GM23338 (cell line): ENCODE data around the gene IL17REL. TPM values are rescaled to one million over a fixed set of nuclear protein-coding genes. Genes with fewer than 3 reads are reported as not detected.
A peak's percentile ranks its signal among the peaks of the same experiment; 100 is the strongest.

Experiments used
- ATAC-seq: fragments of 200-7000 bp; cut with Tn5 transposase; 3 replicates; pipeline ENCODE4 v1.9.1; 2020
- DNase-seq: peaks from one replicate; pipeline ENCODE4 v3.0.0-alpha.2; 2015; ENCODE audit warnings: low spot score
- H2AFZ ChIP-seq: fragments of 200-600 bp; sonication (generic); 2 replicates; pipeline ENCODE4 v1.8.0; 2016; ENCODE audit warnings: antibody characterized with exemption, mild to moderate bottlenecking, moderate library complexity
- H3F3A ChIP-seq: fragments of 200-600 bp; sonication (generic); replicated peaks from 2 replicates; pipeline ENCODE4 v1.8.0; 2017; ENCODE audit warnings: antibody characterized with exemption, mixed run types, low read depth
- H3K27ac ChIP-seq: fragments of 200-600 bp; sonication (generic); 2 replicates; pipeline ENCODE4 v1.6.1; 2016; ENCODE audit warnings: low read depth
- H3K27me3 ChIP-seq: fragments of 200-600 bp; sonication (generic); 2 replicates; pipeline ENCODE4 v1.8.0; 2016; ENCODE audit warnings: mild to moderate bottlenecking, mixed run types, moderate library complexity; ENCODE audit not compliant: insufficient read depth
- H3K36me3 ChIP-seq: fragments of 200-600 bp; sonication (generic); 2 replicates; pipeline ENCODE4 v1.8.0; 2016; ENCODE audit warnings: mild to moderate bottlenecking; ENCODE audit not compliant: insufficient read depth
- H3K4me1 ChIP-seq: fragments of 200-600 bp; sonication (generic); 2 replicates; pipeline ENCODE4 v1.8.0; 2016; ENCODE audit warnings: mild to moderate bottlenecking, moderate library complexity; ENCODE audit not compliant: insufficient read depth
- H3K4me2 ChIP-seq: fragments of 200-600 bp; sonication (generic); 2 replicates; pipeline ENCODE4 v1.7.1; 2017; ENCODE audit warnings: mixed run types
- H3K4me3 ChIP-seq: fragments of 200-600 bp; sonication (generic); 2 replicates; pipeline ENCODE4 v1.6.1; 2016; ENCODE audit warnings: mixed run types
- H3K79me2 ChIP-seq: fragments of 200-600 bp; sonication (generic); replicated peaks from 2 replicates; pipeline ENCODE4 v1.8.0; 2017; ENCODE audit warnings: mild to moderate bottlenecking; ENCODE audit not compliant: insufficient read depth
- H3K9me2 ChIP-seq: fragments of 200-600 bp; sonication (generic); 2 replicates; pipeline ENCODE4 v1.8.0; 2017; ENCODE audit not compliant: insufficient read depth
- H4K20me1 ChIP-seq: fragments of 200-600 bp; sonication (generic); replicated peaks from 2 replicates; pipeline ENCODE4 v1.8.0; 2017; ENCODE audit warnings: mild to moderate bottlenecking; ENCODE audit not compliant: insufficient read depth
- H3K27ac Mint-ChIP-seq: 2 replicates; pipeline ENCODE4 v1.8.0; 2020; ENCODE audit warnings: inconsistent platforms, mild to moderate bottlenecking, moderate library complexity, mixed read lengths
- H3K27me3 Mint-ChIP-seq: 3 replicates; pipeline ENCODE4 v1.8.0; 2022; ENCODE audit warnings: low read depth, mild to moderate bottlenecking, moderate library complexity, mixed read lengths, inconsistent platforms; ENCODE audit not compliant: insufficient read depth, poor library complexity
- H3K36me3 Mint-ChIP-seq: 3 replicates; pipeline ENCODE4 v1.8.0; 2021; ENCODE audit warnings: low read depth, mild to moderate bottlenecking, inconsistent platforms, moderate library complexity, mixed read lengths
- H3K4me1 Mint-ChIP-seq: 3 replicates; pipeline ENCODE4 v1.8.0; 2020; ENCODE audit warnings: mild to moderate bottlenecking, inconsistent platforms, mixed read lengths
- H3K4me3 Mint-ChIP-seq: 3 replicates; pipeline ENCODE4 v1.8.0; 2021; ENCODE audit warnings: moderate library complexity, mild to moderate bottlenecking, inconsistent platforms, mixed read lengths
- H3K9me3 Mint-ChIP-seq: 3 replicates; pipeline ENCODE4 v1.8.0; 2020; ENCODE audit warnings: moderate library complexity, mild to moderate bottlenecking, inconsistent platforms, mixed read lengths
- CREB1 ChIP-seq: fragments of 250-450 bp; sonication (Bioruptor Pico); IDR thresholded peaks from 2 replicates; pipeline ENCODE4 v1.5.0; 2020; ENCODE audit warnings: low read depth, mild to moderate bottlenecking, moderate library complexity
- EZH2 ChIP-seq: fragments of 200-600 bp; sonication (generic); IDR thresholded peaks from one replicate; pipeline ENCODE4 v1.8.0; 2017; ENCODE audit warnings: antibody characterized with exemption, mild to moderate bottlenecking, low read depth; ENCODE audit not compliant: unreplicated experiment
- EZH2phosphoT487 ChIP-seq: fragments of 200-600 bp; sonication (generic); IDR thresholded peaks from one replicate; pipeline ENCODE4 v1.8.1; 2018; ENCODE audit warnings: antibody characterized with exemption; ENCODE audit not compliant: unreplicated experiment
- NANOG ChIP-seq: IDR thresholded peaks from 2 replicates; pipeline ENCODE4 v1.6.1; 2016; ENCODE audit warnings: antibody characterized with exemption, borderline replicate concordance
- STAT1 ChIP-seq: IDR thresholded peaks from one replicate; pipeline ENCODE4 v1.6.1; 2016; ENCODE audit warnings: antibody characterized with exemption; ENCODE audit not compliant: unreplicated experiment
- ZNF114 ChIP-seq: fragments of 250-450 bp; sonication (Bioruptor Pico); IDR thresholded peaks from 2 replicates; pipeline ENCODE4 v1.5.0; 2020; ENCODE audit warnings: mild to moderate bottlenecking, moderate library complexity
- polyA plus RNA-seq: library from polyadenylated mRNA; unstranded; fragments of >200 nt; fragmentation: Nextera tagmentation; extraction: Ambion mirVana; gene quantifications from 2 replicates; pipeline ENCODE4 v1.2.1, GENCODE V29; 2016
- total RNA-seq: library from RNA; depleted of rRNA; stranded (reverse); fragments of >200 nt; shearing (Covaris generic); gene quantifications from 2 replicates; pipeline ENCODE4 v1.2.3, GENCODE V29; 2014
- TF ChIP-seq, protein P1 (sequence below): fragments of 250-450 bp; sonication (Bioruptor Pico); IDR thresholded peaks from 2 replicates; pipeline ENCODE4 v1.5.0; 2020; ENCODE audit warnings: mild to moderate bottlenecking, moderate library complexity
- TF ChIP-seq, protein P2 (sequence below): IDR thresholded peaks from one replicate; pipeline ENCODE4 v1.6.1; 2018; ENCODE audit warnings: antibody characterized with exemption; ENCODE audit not compliant: unreplicated experiment
- TF ChIP-seq, protein P3 (sequence below), 2 experiments: fragments of 200-600 bp in 1 of 2; sonication (generic) in 1 of 2; conservative IDR thresholded peaks; 2 replicates each; pipeline versions ENCODE4 v1.5.1 to v1.6.1; 2016 to 2017; ENCODE audit warnings: antibody characterized with exemption in 2 of 2, low read depth in 2 of 2, mild to moderate bottlenecking in 2 of 2, moderate library complexity in 1 of 2
- TF ChIP-seq, protein P4 (sequence below): IDR thresholded peaks from 2 replicates; pipeline ENCODE4 v1.6.1; 2016; ENCODE audit warnings: antibody characterized with exemption

The IL17REL gene
- total and polyA plus RNA-seq, 2 experiments from 2014 or later, result 0.31 TPM; not detected in 1

DNA sequence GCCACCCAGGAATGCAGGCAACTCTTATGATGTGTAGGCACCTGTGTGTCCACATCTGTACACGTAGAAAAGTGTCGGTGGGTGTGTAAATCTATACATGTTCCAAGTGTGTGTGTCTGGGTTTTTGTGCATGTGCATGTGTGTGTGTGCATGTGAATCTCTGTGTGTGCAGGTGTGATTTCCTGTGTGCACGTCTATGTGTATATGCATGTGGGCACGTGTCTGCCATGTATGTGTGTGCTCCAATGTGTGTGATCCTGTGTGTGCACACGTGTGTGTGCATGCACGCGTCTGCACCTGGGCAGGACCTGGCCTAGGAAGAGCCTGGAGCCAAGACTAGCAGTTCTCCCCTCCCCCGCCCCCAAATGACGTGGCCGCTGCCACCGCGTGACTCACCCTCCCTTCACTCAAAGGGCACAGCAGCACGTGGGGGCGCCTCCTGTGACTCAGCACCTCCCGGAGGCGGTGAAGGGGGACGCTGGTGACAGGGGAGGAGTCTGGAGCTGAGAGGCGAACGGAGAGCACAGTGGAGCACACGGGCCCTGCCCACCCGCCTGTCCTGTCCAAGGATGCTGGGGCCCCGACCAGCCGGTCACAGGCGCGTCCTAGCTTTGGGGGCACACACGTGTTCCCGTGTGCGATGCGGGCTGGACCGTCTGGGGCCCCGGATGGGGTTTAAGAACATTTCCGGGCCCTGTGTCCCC, 41.9 kb downstream of the IL17REL start (continued):
- TF ChIP-seq, protein P1, sequence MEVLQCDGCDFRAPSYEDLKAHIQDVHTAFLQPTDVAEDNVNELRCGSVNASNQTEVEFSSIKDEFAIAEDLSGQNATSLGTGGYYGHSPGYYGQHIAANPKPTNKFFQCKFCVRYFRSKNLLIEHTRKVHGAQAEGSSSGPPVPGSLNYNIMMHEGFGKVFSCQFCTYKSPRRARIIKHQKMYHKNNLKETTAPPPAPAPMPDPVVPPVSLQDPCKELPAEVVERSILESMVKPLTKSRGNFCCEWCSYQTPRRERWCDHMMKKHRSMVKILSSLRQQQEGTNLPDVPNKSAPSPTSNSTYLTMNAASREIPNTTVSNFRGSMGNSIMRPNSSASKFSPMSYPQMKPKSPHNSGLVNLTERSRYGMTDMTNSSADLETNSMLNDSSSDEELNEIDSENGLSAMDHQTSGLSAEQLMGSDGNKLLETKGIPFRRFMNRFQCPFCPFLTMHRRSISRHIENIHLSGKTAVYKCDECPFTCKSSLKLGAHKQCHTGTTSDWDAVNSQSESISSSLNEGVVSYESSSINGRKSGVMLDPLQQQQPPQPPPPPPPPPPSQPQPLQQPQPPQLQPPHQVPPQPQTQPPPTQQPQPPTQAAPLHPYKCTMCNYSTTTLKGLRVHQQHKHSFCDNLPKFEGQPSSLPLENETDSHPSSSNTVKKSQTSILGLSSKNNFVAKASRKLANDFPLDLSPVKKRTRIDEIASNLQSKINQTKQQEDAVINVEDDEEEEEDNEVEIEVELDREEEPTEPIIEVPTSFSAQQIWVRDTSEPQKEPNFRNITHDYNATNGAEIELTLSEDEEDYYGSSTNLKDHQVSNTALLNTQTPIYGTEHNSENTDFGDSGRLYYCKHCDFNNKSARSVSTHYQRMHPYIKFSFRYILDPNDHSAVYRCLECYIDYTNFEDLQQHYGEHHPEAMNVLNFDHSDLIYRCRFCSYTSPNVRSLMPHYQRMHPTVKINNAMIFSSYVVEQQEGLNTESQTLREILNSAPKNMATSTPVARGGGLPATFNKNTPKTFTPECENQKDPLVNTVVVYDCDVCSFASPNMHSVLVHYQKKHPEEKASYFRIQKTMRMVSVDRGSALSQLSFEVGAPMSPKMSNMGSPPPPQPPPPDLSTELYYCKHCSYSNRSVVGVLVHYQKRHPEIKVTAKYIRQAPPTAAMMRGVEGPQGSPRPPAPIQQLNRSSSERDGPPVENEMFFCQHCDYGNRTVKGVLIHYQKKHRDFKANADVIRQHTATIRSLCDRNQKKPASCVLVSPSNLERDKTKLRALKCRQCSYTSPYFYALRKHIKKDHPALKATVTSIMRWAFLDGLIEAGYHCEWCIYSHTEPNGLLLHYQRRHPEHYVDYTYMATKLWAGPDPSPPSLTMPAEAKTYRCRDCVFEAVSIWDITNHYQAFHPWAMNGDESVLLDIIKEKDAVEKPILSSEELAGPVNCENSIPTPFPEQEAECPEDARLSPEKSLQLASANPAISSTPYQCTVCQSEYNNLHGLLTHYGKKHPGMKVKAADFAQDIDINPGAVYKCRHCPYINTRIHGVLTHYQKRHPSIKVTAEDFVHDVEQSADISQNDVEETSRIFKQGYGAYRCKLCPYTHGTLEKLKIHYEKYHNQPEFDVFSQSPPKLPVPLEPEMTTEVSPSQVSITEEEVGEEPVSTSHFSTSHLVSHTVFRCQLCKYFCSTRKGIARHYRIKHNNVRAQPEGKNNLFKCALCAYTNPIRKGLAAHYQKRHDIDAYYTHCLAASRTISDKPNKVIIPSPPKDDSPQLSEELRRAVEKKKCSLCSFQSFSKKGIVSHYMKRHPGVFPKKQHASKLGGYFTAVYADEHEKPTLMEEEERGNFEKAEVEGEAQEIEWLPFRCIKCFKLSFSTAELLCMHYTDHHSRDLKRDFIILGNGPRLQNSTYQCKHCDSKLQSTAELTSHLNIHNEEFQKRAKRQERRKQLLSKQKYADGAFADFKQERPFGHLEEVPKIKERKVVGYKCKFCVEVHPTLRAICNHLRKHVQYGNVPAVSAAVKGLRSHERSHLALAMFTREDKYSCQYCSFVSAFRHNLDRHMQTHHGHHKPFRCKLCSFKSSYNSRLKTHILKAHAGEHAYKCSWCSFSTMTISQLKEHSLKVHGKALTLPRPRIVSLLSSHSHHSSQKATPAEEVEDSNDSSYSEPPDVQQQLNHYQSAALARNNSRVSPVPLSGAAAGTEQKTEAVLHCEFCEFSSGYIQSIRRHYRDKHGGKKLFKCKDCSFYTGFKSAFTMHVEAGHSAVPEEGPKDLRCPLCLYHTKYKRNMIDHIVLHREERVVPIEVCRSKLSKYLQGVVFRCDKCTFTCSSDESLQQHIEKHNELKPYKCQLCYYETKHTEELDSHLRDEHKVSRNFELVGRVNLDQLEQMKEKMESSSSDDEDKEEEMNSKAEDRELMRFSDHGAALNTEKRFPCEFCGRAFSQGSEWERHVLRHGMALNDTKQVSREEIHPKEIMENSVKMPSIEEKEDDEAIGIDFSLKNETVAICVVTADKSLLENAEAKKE (CRISPR knock-in tag), result no peak
- no peak for TF ChIP-seq STAT1
- TF ChIP-seq ZNF114 (CRISPR knock-in tag), result no peak
- peak; percentile 91 for TF ChIP-seq CREB1

DNA sequence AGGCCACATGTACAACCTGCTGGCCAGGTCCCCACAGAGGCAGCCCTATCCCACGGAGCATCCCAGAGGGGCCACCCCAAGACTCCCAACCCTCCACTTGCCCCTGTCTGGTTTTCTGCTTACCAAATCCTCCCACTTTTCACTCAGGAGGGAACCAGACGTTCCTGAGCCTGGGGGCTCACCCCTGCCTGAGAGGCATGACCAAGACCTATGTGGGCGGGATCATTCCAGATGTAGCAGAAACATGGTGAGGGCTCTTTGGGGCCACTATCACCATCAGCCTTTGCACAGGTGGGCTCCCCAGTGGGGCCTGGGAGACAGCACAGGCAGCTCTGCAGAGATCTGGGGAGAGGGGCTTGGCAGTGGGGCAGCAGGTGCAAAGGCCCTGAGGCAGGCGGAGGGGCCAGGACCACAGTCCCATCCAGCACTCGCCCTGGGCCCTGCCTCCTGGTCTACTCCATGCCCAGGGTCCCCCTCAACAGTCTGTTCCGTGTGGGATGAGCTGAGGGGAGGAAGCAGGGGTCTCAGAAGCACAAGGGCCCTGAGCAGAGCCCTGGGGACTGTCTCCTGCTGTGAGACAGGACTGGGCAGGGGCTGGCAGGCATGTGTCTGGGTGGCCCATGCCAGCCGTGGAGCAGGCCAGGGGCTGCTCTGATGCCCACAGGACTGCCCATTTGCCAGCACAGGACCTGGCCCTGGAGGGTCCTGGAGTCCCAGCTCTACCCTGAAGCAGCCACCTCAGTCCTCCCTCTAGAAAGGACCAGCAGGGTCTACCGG, 42.6 kb downstream of the IL17REL start:
- H3K27me3 ChIP-seq, result peaks cover 32% of the 10 kb centered on the region
- no peaks in the 10 kb centered on the region for H4K20me1 ChIP-seq
- no peak for DNase-seq
- no peaks in the 10 kb centered on the region for H3K9me2 ChIP-seq
- H3K4me3 ChIP-seq, result peak overlapping the region; percentile 55; the same call in 1 of the 2 replicates
- H3K4me2 ChIP-seq, result no peak overlapping the region; the same call in 1 of the 2 replicates
- ATAC-seq, result no peak
- no peak overlapping the region; the same call in 1 of the 2 replicates for H3K27ac Mint-ChIP-seq
- peaks cover 10% of the 10 kb centered on the region; the same call in 1 of the 2 replicates for H3F3A ChIP-seq
- no peaks in the 10 kb centered on the region; the same call in 2 of the 3 replicates for H3K9me3 Mint-ChIP-seq
- no peaks in the 10 kb centered on the region for H3K36me3 Mint-ChIP-seq
- no peaks in the 10 kb centered on the region for H3K36me3 ChIP-seq
- H3K27ac ChIP-seq, result no peak overlapping the region
- no peaks in the 10 kb centered on the region for H3K79me2 ChIP-seq
- H3K4me1 ChIP-seq, result no peaks in the 10 kb centered on the region
- H2AFZ ChIP-seq, result no peak overlapping the region
- peaks cover 5% of the 10 kb centered on the region for H3K4me1 Mint-ChIP-seq
- H3K27me3 Mint-ChIP-seq, result peaks cover 12% of the 10 kb centered on the region
- peak overlapping the region; percentile 64; the same call in 1 of the 3 replicates for H3K4me3 Mint-ChIP-seq
- TF ChIP-seq EZH2 (no peak), NANOG (no peak), EZH2phosphoT487 (no peak), STAT1 (no peak), CREB1 (no peak)
- TF ChIP-seq, protein P2, sequence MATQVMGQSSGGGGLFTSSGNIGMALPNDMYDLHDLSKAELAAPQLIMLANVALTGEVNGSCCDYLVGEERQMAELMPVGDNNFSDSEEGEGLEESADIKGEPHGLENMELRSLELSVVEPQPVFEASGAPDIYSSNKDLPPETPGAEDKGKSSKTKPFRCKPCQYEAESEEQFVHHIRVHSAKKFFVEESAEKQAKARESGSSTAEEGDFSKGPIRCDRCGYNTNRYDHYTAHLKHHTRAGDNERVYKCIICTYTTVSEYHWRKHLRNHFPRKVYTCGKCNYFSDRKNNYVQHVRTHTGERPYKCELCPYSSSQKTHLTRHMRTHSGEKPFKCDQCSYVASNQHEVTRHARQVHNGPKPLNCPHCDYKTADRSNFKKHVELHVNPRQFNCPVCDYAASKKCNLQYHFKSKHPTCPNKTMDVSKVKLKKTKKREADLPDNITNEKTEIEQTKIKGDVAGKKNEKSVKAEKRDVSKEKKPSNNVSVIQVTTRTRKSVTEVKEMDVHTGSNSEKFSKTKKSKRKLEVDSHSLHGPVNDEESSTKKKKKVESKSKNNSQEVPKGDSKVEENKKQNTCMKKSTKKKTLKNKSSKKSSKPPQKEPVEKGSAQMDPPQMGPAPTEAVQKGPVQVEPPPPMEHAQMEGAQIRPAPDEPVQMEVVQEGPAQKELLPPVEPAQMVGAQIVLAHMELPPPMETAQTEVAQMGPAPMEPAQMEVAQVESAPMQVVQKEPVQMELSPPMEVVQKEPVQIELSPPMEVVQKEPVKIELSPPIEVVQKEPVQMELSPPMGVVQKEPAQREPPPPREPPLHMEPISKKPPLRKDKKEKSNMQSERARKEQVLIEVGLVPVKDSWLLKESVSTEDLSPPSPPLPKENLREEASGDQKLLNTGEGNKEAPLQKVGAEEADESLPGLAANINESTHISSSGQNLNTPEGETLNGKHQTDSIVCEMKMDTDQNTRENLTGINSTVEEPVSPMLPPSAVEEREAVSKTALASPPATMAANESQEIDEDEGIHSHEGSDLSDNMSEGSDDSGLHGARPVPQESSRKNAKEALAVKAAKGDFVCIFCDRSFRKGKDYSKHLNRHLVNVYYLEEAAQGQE, result no peak
- TF ChIP-seq, protein P3, sequence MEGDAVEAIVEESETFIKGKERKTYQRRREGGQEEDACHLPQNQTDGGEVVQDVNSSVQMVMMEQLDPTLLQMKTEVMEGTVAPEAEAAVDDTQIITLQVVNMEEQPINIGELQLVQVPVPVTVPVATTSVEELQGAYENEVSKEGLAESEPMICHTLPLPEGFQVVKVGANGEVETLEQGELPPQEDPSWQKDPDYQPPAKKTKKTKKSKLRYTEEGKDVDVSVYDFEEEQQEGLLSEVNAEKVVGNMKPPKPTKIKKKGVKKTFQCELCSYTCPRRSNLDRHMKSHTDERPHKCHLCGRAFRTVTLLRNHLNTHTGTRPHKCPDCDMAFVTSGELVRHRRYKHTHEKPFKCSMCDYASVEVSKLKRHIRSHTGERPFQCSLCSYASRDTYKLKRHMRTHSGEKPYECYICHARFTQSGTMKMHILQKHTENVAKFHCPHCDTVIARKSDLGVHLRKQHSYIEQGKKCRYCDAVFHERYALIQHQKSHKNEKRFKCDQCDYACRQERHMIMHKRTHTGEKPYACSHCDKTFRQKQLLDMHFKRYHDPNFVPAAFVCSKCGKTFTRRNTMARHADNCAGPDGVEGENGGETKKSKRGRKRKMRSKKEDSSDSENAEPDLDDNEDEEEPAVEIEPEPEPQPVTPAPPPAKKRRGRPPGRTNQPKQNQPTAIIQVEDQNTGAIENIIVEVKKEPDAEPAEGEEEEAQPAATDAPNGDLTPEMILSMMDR (conservative IDR thresholded peaks at IDR 0.05; ENCODE audit: low read depth in 2 of 2), result no peak
- TF ChIP-seq, protein P4, sequence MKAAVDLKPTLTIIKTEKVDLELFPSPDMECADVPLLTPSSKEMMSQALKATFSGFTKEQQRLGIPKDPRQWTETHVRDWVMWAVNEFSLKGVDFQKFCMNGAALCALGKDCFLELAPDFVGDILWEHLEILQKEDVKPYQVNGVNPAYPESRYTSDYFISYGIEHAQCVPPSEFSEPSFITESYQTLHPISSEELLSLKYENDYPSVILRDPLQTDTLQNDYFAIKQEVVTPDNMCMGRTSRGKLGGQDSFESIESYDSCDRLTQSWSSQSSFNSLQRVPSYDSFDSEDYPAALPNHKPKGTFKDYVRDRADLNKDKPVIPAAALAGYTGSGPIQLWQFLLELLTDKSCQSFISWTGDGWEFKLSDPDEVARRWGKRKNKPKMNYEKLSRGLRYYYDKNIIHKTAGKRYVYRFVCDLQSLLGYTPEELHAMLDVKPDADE, result no peak
